Measurements from ENCODE around the gene NUDT19. TPM values are rescaled to one million over a fixed set of nuclear protein-coding genes. Genes with fewer than 3 reads are reported as not detected.

NUDT19 gene
- total and polyA plus RNA-seq, 9 of the 15 experiments (the other 6 are each of a cell fraction or from before 2014, with no cell fraction given), result 9.6 to 38.6 (median 14.4) TPM

DNA sequence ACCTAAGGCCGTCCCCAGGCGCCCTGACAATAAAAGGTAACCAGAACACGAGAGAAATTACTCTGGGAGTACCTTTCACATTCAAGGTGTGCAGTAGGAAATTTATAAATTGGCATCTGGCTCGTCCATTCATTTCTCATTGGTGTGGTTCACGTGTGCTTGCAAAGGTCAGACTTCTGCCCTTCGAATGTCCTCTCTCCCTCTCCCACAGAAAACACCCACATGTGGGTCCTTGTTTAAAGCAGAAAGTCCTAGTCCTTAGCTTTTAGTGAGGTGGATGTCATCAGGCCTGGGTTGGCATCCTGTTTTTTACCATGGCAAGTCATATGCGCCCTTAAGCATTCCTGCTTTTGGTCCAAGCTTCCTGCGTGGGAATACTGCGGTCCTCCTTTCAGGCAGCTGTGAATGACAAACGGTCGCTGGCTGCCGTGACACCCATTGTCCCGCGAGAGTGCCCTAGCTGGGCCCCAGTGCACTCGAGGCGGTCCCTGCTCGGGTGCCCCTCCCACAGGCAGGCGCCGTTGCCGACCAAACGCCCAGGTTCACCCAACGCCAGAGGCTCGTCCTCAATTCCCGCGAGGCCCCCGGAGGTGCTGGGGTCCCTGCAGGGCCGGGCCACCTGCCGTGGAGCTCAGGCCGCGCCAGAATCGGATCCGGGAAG lies at the start of gene NUDT19 (continued):
- TF ChIP-seq, protein P1, sequence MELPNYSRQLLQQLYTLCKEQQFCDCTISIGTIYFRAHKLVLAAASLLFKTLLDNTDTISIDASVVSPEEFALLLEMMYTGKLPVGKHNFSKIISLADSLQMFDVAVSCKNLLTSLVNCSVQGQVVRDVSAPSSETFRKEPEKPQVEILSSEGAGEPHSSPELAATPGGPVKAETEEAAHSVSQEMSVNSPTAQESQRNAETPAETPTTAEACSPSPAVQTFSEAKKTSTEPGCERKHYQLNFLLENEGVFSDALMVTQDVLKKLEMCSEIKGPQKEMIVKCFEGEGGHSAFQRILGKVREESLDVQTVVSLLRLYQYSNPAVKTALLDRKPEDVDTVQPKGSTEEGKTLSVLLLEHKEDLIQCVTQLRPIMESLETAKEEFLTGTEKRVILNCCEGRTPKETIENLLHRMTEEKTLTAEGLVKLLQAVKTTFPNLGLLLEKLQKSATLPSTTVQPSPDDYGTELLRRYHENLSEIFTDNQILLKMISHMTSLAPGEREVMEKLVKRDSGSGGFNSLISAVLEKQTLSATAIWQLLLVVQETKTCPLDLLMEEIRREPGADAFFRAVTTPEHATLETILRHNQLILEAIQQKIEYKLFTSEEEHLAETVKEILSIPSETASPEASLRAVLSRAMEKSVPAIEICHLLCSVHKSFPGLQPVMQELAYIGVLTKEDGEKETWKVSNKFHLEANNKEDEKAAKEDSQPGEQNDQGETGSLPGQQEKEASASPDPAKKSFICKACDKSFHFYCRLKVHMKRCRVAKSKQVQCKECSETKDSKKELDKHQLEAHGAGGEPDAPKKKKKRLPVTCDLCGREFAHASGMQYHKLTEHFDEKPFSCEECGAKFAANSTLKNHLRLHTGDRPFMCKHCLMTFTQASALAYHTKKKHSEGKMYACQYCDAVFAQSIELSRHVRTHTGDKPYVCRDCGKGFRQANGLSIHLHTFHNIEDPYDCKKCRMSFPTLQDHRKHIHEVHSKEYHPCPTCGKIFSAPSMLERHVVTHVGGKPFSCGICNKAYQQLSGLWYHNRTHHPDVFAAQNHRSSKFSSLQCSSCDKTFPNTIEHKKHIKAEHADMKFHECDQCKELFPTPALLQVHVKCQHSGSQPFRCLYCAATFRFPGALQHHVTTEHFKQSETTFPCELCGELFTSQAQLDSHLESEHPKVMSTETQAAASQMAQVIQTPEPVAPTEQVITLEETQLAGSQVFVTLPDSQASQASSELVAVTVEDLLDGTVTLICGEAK (IDR thresholded peaks at IDR 0.05), result peak; percentile 58; the same call in 1 of the 2 replicates
- TF ChIP-seq, protein P1 (CRISPR knock-in tag; IDR thresholded peaks at IDR 0.05), result no peak
- TF ChIP-seq ZNF324 (CRISPR knock-in tag; IDR thresholded peaks at IDR 0.05), result no peak
- TF ChIP-seq HDAC1 (IDR thresholded peaks at IDR 0.05), result peak in 1 of 2 experiments; percentile 72; a peak in 2 of 4 replicates
- TF ChIP-seq TBP (optimal IDR thresholded peaks at IDR 0.05; ENCODE audit: low read depth, low read length), result peak; percentile 89
- TF ChIP-seq CHD2 (IDR thresholded peaks at IDR 0.05; ENCODE audit: low read depth, low read length), result peak; percentile 95
- TF ChIP-seq RNF2 (IDR thresholded peaks at IDR 0.05), result peak; percentile 74; the same call in 1 of the 2 replicates
- peak; percentile 93 for TF ChIP-seq ESRRA (IDR thresholded peaks at IDR 0.05; ENCODE audit: borderline replicate concordance, low read depth)
- TF ChIP-seq, protein P2, sequence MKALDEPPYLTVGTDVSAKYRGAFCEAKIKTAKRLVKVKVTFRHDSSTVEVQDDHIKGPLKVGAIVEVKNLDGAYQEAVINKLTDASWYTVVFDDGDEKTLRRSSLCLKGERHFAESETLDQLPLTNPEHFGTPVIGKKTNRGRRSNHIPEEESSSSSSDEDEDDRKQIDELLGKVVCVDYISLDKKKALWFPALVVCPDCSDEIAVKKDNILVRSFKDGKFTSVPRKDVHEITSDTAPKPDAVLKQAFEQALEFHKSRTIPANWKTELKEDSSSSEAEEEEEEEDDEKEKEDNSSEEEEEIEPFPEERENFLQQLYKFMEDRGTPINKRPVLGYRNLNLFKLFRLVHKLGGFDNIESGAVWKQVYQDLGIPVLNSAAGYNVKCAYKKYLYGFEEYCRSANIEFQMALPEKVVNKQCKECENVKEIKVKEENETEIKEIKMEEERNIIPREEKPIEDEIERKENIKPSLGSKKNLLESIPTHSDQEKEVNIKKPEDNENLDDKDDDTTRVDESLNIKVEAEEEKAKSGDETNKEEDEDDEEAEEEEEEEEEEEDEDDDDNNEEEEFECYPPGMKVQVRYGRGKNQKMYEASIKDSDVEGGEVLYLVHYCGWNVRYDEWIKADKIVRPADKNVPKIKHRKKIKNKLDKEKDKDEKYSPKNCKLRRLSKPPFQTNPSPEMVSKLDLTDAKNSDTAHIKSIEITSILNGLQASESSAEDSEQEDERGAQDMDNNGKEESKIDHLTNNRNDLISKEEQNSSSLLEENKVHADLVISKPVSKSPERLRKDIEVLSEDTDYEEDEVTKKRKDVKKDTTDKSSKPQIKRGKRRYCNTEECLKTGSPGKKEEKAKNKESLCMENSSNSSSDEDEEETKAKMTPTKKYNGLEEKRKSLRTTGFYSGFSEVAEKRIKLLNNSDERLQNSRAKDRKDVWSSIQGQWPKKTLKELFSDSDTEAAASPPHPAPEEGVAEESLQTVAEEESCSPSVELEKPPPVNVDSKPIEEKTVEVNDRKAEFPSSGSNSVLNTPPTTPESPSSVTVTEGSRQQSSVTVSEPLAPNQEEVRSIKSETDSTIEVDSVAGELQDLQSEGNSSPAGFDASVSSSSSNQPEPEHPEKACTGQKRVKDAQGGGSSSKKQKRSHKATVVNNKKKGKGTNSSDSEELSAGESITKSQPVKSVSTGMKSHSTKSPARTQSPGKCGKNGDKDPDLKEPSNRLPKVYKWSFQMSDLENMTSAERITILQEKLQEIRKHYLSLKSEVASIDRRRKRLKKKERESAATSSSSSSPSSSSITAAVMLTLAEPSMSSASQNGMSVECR (CRISPR knock-in tag; IDR thresholded peaks at IDR 0.05), result peak; percentile 21
- TF ChIP-seq, protein P3, sequence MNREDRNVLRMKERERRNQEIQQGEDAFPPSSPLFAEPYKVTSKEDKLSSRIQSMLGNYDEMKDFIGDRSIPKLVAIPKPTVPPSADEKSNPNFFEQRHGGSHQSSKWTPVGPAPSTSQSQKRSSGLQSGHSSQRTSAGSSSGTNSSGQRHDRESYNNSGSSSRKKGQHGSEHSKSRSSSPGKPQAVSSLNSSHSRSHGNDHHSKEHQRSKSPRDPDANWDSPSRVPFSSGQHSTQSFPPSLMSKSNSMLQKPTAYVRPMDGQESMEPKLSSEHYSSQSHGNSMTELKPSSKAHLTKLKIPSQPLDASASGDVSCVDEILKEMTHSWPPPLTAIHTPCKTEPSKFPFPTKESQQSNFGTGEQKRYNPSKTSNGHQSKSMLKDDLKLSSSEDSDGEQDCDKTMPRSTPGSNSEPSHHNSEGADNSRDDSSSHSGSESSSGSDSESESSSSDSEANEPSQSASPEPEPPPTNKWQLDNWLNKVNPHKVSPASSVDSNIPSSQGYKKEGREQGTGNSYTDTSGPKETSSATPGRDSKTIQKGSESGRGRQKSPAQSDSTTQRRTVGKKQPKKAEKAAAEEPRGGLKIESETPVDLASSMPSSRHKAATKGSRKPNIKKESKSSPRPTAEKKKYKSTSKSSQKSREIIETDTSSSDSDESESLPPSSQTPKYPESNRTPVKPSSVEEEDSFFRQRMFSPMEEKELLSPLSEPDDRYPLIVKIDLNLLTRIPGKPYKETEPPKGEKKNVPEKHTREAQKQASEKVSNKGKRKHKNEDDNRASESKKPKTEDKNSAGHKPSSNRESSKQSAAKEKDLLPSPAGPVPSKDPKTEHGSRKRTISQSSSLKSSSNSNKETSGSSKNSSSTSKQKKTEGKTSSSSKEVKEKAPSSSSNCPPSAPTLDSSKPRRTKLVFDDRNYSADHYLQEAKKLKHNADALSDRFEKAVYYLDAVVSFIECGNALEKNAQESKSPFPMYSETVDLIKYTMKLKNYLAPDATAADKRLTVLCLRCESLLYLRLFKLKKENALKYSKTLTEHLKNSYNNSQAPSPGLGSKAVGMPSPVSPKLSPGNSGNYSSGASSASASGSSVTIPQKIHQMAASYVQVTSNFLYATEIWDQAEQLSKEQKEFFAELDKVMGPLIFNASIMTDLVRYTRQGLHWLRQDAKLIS (CRISPR knock-in tag; IDR thresholded peaks at IDR 0.05), result peak; percentile 60

Data from K562 (cell line).